OCI-LY3 (cell line): ENCODE results near the gene TBXA2R.
A peak's percentile ranks its signal among the peaks of the same experiment; 100 is the strongest.

Source experiments
- H2AFZ ChIP-seq: fragments of 200-600, 300-600 bp; shearing (Covaris generic); 2 replicates; pipeline ENCODE4 v1.6.0; 2014; ENCODE audit warnings: antibody characterized with exemption, low read depth, low read length
- H3K27ac ChIP-seq: fragments of 200-600, 300-600 bp; sonication (generic); 2 replicates; pipeline ENCODE4 v1.5.1; 2014; ENCODE audit warnings: mild to moderate bottlenecking, low read length, moderate library complexity, mixed read lengths
- H3K27me3 ChIP-seq: fragments of 200-600, 300-600 bp; sonication (generic); 2 replicates; pipeline ENCODE4 v1.6.1; 2014; ENCODE audit warnings: low read depth, low read length, mixed read lengths
- H3K36me3 ChIP-seq: fragments of 200-600, 300-600 bp; sonication (generic); replicated peaks from 2 replicates; pipeline ENCODE3; 2014; ENCODE audit warnings: low read depth, low read length, mixed read lengths
- H3K4me1 ChIP-seq: fragments of 300-600, 200-600 bp; sonication (generic); 2 replicates; pipeline ENCODE4 v1.6.1; 2014; ENCODE audit warnings: low read length, mixed read lengths
- H3K4me2 ChIP-seq: fragments of 200-600, 300-600 bp; sonication (generic); 2 replicates; pipeline ENCODE4 v1.6.1; 2014; ENCODE audit warnings: low read length, mixed read lengths
- H3K4me3 ChIP-seq: fragments of 300-600, 200-600 bp; sonication (generic); 2 replicates; pipeline ENCODE4 v1.5.1; 2014; ENCODE audit warnings: antibody characterized with exemption, mild to moderate bottlenecking, low read length, moderate library complexity
- H3K79me2 ChIP-seq: fragments of 300-600, 200-600 bp; shearing (Covaris generic); 2 replicates; pipeline ENCODE4 v1.6.1; 2014; ENCODE audit warnings: mild to moderate bottlenecking, low read length, mixed read lengths
- H3K9ac ChIP-seq: fragments of 300-600, 200-600 bp; shearing (Covaris generic); 2 replicates; pipeline ENCODE4 v1.6.0; 2014; ENCODE audit warnings: mild to moderate bottlenecking, low read length, moderate library complexity
- H3K9me3 ChIP-seq: fragments of 200-600, 300-600 bp; shearing (Covaris generic); 2 replicates; pipeline ENCODE4 v1.6.1; 2014; ENCODE audit warnings: low read length, mixed read lengths; ENCODE audit not compliant: insufficient read depth
- H4K20me1 ChIP-seq: fragments of 200-600, 300-600 bp; sonication (generic); 2 replicates; pipeline ENCODE4 v1.6.1; 2016; ENCODE audit warnings: low read length, mixed read lengths; ENCODE audit not compliant: insufficient read depth
- EZH2phosphoT487 ChIP-seq: fragments of 200-600 bp; shearing (Covaris generic); IDR thresholded peaks from 2 replicates; pipeline ENCODE4 v1.6.1; 2018; ENCODE audit warnings: antibody characterized with exemption, mixed run types, low read depth
- TF ChIP-seq, protein P1 (sequence below): fragments of 200-600, 300-600 bp; sonication (generic); IDR thresholded peaks from 2 replicates; pipeline ENCODE4 v1.5.1; 2014; ENCODE audit warnings: antibody characterized with exemption, low read length, low read depth

Gene TBXA2R

DNA sequence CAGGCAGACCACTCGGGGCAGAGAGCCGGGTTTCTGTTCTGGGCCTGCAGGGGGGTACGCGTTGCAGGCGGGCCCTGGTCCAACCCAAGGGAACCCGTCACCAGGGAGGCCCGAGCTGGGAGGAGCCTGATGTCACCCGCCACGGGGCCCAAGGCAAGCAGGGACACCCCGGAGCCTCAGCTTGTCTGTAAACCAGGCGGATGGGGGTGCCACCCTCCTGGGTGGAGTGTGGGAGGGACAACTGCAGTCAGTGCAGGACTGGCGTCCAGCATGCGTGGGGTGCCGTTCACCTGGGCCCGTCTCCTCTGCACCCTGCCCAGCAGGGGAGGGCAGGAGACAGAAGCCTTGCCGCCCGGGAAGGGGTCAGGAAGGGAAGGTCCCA lies 12.9 kb upstream of the TBXA2R start:
- H3K36me3 ChIP-seq: peaks cover 17% of the 10 kb centered on the region
- 0 out of 2 replicates have a peak, but pooled peaks cover 4% of the 10 kb centered on the region for H4K20me1 ChIP-seq
- H3K4me2 ChIP-seq: no peak overlapping the region
- no peak overlapping the region for H3K27ac ChIP-seq
- H3K27me3 ChIP-seq: no peaks in the 10 kb centered on the region
- peaks cover 13% of the 10 kb centered on the region for H3K79me2 ChIP-seq
- H3K9ac ChIP-seq: no peak overlapping the region
- H2AFZ ChIP-seq: no peak overlapping the region
- no peaks in the 10 kb centered on the region for H3K9me3 ChIP-seq
- no peak overlapping the region for H3K4me3 ChIP-seq
- no peaks in the 10 kb centered on the region for H3K4me1 ChIP-seq
- TF ChIP-seq, protein P1, sequence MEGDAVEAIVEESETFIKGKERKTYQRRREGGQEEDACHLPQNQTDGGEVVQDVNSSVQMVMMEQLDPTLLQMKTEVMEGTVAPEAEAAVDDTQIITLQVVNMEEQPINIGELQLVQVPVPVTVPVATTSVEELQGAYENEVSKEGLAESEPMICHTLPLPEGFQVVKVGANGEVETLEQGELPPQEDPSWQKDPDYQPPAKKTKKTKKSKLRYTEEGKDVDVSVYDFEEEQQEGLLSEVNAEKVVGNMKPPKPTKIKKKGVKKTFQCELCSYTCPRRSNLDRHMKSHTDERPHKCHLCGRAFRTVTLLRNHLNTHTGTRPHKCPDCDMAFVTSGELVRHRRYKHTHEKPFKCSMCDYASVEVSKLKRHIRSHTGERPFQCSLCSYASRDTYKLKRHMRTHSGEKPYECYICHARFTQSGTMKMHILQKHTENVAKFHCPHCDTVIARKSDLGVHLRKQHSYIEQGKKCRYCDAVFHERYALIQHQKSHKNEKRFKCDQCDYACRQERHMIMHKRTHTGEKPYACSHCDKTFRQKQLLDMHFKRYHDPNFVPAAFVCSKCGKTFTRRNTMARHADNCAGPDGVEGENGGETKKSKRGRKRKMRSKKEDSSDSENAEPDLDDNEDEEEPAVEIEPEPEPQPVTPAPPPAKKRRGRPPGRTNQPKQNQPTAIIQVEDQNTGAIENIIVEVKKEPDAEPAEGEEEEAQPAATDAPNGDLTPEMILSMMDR: no peak
- no peak for TF ChIP-seq EZH2phosphoT487

DNA sequence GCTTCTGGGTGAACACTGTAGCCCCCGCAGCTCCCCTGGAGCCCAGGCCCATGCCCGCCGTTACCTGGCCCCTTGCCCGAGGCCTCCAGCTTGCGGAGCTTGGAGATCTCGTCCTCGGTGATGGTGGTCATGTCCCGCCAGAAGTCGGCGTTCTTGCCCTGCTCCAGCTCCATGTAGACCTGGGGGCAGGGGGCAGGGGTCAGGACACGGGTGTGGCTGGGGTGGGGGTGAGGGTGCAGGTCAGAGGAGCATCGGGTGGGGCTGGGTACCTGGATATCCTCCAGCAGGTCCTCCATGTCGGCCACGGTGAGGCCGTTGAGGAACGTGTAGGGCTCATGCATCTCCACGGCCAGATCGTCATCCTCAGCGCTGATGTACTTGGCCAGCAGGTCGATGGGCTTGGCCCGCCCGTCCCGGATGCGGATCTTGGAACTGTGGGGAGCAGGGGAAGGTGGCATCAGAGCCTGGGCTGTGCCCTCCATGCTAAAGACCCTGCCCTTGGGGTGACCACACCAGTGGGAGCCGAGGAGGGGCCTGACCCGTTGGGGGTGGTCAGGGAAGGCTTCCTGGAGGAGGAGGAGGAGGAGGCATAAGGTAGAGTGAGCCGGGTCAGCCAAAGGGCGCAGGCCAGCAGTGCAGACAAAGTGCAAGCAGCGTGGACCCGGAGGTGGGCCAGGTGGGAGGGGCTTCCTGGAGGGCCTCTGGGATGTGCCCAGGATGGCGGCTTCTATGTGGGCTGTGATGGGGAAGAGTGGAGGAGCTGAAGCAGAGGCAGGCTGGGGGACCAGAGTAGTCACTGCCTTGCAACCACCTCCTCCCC lies 12.3 kb upstream of the TBXA2R start:
- TF ChIP-seq EZH2phosphoT487: no peak
- TF ChIP-seq, protein P1: peak; percentile 9; the same call in 1 of the 2 replicates
- H2AFZ ChIP-seq: no peak overlapping the region
- peaks cover 7% of the 10 kb centered on the region for H3K79me2 ChIP-seq
- no peak overlapping the region for H3K9ac ChIP-seq
- no peaks in the 10 kb centered on the region for H3K27me3 ChIP-seq
- H3K36me3 ChIP-seq: peaks cover 17% of the 10 kb centered on the region
- 0 out of 2 replicates have a peak, but pooled peaks cover under 1% of the 10 kb centered on the region for H4K20me1 ChIP-seq
- H3K4me3 ChIP-seq: no peak overlapping the region
- H3K27ac ChIP-seq: no peak overlapping the region
- H3K4me1 ChIP-seq: no peaks in the 10 kb centered on the region
- H3K9me3 ChIP-seq: no peaks in the 10 kb centered on the region
- no peak overlapping the region for H3K4me2 ChIP-seq

- Histone ChIP-seq H3K9me3 (no peaks in the 10 kb centered on the region), H3K79me2 (no peaks in the 10 kb centered on the region), H4K20me1 (no peaks in the 10 kb centered on the region), H3K4me1 (no peaks in the 10 kb centered on the region), H3K4me2 (no peak overlapping the region), H2AFZ (no peak overlapping the region), H3K27ac (no peak overlapping the region), H3K36me3 (peaks cover 17% of the 10 kb centered on the region), H3K27me3 (no peaks in the 10 kb centered on the region), H3K4me3 (no peak overlapping the region), H3K9ac (no peak overlapping the region)
- TF ChIP-seq, protein P1: peak; percentile 88
- no peak for TF ChIP-seq EZH2phosphoT487
Observed at GRCh38 chr19:3618144-3618810, 11.6 kb upstream of the TBXA2R start.

DNA sequence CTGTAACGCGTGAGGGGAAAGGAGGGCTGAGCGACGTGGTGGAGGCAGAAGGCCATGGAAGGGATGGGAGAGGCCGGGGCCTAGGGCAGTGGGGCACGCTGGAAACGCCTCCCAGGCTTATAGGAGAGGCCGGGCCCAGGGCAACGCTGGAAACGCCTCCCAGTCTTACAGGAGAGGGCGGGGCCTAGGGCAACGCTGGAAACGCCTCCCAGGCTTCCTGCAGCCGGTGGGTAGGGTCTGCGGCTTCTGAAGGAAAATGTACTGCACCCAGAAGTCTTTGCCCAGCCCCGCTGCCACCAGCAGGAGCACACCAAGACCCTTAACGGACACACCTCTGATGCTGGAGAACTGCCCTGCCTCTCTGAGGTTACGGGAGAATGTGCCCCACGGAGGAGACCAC lies 10.8 kb upstream of the TBXA2R start:
- Histone ChIP-seq H3K36me3 (peaks cover 16% of the 10 kb centered on the region), H3K9me3 (no peaks in the 10 kb centered on the region), H3K27me3 (no peaks in the 10 kb centered on the region), H3K9ac (no peak overlapping the region), H3K4me1 (no peaks in the 10 kb centered on the region), H3K4me3 (no peak overlapping the region), H2AFZ (no peak overlapping the region), H3K79me2 (no peaks in the 10 kb centered on the region), H3K4me2 (no peak overlapping the region), H4K20me1 (no peaks in the 10 kb centered on the region), H3K27ac (no peak overlapping the region)
- TF ChIP-seq EZH2phosphoT487: no peak
- TF ChIP-seq, protein P1: no peak
